ENCODE data around the gene ACTL7A.

DNA sequence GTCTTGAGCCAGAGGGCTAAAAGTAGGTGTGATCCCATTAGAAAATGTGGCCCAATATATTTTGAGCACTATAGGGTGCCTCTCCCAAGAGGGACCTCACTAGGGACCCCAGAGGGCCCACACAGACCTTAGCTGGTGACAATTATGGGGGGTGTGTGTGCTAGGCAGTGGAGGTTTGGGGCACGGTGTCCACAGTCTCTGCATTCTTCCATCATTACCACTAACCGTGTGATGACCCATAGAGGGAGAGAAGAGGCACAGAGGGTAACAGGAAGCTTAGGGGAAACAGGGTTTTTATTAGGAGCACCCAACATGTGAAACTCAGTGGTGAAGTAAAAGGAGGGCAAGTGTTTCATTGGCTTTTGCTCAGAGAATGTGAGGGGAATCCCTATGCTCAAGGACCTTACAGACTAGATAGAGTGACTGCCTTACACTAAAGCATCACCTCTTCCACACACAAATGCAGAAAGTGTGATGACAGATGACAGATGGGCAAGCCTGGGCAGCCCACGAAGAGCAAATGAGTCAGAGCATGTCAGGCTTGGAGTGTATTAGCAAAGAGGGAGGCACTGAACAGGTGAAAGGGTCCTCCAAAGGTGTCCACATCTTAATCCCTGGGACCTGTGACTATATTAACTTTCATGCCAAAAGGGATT, 2.5 kb upstream of the ACTL7A start:
- TF ChIP-seq, protein P1, sequence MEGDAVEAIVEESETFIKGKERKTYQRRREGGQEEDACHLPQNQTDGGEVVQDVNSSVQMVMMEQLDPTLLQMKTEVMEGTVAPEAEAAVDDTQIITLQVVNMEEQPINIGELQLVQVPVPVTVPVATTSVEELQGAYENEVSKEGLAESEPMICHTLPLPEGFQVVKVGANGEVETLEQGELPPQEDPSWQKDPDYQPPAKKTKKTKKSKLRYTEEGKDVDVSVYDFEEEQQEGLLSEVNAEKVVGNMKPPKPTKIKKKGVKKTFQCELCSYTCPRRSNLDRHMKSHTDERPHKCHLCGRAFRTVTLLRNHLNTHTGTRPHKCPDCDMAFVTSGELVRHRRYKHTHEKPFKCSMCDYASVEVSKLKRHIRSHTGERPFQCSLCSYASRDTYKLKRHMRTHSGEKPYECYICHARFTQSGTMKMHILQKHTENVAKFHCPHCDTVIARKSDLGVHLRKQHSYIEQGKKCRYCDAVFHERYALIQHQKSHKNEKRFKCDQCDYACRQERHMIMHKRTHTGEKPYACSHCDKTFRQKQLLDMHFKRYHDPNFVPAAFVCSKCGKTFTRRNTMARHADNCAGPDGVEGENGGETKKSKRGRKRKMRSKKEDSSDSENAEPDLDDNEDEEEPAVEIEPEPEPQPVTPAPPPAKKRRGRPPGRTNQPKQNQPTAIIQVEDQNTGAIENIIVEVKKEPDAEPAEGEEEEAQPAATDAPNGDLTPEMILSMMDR (IDR thresholded peaks at IDR 0.05; ENCODE audit: low read depth, low read length, missing input control) = no peak
- TF ChIP-seq RXRA (IDR thresholded peaks at IDR 0.05) (no peak), JUND (IDR thresholded peaks at IDR 0.05) (no peak), TAF1 (conservative IDR thresholded peaks at IDR 0.05) (no peak), REST (IDR thresholded peaks at IDR 0.05) (no peak), NR2F2 (IDR thresholded peaks at IDR 0.05) (no peak), RAD21 (IDR thresholded peaks at IDR 0.05) (no peak), SP1 (IDR thresholded peaks at IDR 0.05) (no peak), FOXA1 (IDR thresholded peaks at IDR 0.05) (no peak), HNF4G (IDR thresholded peaks at IDR 0.05) (no peak)
- TF ChIP-seq, protein P2, sequence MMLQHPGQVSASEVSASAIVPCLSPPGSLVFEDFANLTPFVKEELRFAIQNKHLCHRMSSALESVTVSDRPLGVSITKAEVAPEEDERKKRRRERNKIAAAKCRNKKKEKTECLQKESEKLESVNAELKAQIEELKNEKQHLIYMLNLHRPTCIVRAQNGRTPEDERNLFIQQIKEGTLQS (IDR thresholded peaks at IDR 0.05) = no peak
- TF ChIP-seq, protein P3, sequence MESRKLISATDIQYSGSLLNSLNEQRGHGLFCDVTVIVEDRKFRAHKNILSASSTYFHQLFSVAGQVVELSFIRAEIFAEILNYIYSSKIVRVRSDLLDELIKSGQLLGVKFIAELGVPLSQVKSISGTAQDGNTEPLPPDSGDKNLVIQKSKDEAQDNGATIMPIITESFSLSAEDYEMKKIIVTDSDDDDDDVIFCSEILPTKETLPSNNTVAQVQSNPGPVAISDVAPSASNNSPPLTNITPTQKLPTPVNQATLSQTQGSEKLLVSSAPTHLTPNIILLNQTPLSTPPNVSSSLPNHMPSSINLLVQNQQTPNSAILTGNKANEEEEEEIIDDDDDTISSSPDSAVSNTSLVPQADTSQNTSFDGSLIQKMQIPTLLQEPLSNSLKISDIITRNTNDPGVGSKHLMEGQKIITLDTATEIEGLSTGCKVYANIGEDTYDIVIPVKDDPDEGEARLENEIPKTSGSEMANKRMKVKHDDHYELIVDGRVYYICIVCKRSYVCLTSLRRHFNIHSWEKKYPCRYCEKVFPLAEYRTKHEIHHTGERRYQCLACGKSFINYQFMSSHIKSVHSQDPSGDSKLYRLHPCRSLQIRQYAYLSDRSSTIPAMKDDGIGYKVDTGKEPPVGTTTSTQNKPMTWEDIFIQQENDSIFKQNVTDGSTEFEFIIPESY (IDR thresholded peaks at IDR 0.05) = no peak
- TF ChIP-seq, protein P4, sequence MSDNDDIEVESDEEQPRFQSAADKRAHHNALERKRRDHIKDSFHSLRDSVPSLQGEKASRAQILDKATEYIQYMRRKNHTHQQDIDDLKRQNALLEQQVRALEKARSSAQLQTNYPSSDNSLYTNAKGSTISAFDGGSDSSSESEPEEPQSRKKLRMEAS (IDR thresholded peaks at IDR 0.05) = no peak
